NCI-H2196 (cell line): ENCODE data around the gene P3H3.

Experiments used
- DNase-seq: peaks from one replicate; lab custom pipeline; 2025; ENCODE audit not compliant: unreplicated experiment; lab: John Stamatoyannopoulos, UW

The P3H3 gene

DNA sequence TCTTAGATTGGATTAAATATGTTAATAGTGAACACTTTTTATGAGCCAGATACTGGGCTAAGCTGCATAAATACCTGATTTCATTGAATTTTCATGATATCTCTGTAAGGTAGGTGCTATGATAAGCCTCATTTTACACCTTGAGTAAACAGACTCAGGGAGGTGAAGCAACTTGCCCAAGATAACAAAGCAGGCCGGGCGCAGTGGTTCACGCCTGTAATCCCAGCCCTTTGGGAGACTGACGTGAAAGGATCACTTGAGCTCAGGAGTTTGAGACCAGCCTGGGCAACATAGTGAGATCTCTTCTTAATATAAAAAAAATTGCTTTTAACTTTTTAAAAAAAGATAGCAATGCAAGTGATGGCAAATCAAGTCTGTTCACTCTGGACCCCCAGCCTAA lies 13.9 kb downstream of the P3H3 start:
- no peak for DNase-seq

DNA sequence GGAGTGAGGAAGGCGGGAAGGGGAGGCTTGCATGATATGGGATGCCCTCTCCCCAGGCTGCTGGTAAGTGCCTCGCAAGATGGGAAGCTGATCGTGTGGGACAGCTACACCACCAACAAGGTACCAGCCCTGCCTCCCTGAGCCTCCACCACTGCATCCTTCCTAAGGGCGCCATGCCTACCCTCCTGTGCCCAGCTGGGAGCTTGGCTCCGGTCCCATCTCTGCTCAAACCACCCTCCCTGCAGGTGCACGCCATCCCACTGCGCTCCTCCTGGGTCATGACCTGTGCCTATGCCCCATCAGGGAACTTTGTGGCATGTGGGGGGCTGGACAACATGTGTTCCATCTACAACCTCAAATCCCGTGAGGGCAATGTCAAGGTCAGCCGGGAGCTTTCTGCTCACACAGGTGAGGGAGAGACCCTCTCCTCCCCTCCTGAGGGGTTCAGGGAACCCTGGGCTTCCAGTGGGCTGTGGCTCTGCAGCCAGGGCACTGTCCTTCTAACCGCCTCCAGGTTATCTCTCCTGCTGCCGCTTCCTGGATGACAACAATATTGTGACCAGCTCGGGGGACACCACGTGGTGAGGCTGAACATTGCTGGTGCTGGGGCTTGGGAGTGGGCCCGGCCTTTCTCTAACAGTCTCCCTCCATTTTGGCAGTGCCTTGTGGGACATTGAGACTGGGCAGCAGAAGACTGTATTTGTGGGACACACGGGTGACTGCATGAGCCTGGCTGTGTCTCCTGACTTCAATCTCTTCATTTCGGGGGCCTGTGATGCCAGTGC lies 15.1 kb downstream of the P3H3 start:
- no peak for DNase-seq

DNA sequence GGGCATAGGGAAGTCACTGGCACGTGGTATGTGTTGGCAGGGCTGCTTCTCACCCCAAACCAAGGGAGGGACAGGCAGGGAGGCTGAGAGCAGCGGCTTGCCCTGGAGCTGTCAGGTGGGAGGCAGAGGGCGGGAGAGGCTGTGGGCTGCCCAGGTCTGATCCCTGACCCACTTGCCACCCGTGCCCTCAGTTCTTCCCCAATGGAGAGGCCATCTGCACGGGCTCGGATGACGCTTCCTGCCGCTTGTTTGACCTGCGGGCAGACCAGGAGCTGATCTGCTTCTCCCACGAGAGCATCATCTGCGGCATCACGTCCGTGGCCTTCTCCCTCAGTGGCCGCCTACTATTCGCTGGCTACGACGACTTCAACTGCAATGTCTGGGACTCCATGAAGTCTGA lies 17.2 kb downstream of the P3H3 start:
- DNase-seq: no peak

DNA sequence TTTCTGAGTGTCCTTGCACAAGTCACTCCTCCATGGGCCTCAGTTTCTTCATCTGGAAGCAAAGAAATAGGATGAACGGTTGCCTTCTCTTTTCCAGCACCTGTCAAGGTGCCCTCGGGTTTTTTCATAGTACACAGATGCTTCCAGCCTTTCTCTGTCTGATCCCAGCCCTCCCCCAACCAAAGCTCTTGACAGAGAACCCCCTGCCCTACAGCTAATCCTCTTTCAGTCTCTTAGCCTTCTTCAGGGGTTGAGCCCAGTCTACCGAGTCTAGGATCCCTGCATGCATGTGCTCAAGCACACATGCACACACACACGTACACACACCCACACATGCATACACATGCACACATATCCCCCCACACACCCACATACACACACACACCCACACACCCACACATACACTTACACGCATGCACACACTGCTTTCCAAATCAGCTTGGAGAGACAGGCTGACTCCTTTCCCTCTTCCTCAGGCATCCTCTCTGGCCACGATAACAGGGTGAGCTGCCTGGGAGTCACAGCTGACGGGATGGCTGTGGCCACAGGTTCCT lies 18.2 kb downstream of the P3H3 start:
- no peak for DNase-seq

DNA sequence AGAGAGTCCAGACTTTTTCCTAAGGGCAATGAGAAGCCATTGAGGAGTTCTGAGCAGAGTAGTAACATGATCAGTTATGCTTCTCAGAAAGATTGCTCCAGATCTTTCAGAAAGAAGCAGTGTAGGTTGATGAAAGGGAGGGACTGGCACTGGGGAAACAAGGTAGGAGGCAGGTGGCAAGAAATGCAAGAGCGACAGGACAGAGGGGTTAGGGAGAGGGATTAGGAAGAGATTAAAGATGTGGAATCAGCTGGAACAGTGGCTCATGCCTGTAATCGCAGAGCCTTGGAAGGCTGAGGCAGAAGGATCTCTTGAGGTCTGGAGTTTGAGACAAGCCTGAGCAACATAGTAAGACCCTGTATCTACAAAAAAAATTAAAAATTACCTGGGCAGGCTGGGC lies 19.5 kb downstream of the P3H3 start:
- DNase-seq: no peak

GRCh38 chr12:6849427-6849826 lies 21.2 kb downstream of the P3H3 start:
- no peak for DNase-seq

DNA sequence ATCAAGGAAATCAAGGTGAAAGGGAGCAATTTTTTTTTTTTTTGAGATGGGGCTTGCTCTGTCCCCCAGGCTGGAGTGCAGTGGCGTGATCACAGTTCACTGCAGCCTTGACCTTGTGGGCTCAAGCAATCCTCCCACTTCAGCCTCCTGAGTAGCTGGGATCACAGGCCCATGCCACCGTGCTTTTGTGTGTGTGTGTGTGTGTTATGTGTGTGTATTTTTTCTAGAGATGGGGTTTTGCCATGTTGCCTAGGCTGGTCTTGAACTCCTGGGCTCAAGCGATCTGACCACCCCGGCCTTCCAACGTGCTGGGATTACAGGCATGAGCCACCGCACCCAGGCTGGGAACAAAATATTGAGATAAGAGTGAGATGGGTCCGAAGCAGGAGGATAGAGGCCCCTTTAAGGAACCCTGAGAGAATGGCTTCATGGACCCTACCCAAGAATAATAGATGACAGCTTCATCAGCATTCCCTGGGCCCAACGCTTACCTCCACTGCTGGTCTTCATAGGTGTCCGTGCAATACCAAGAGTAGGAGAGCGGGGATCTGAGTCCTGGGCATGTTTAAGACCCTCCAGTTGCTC lies 21.9 kb downstream of the P3H3 start:
- no peak for DNase-seq

DNA sequence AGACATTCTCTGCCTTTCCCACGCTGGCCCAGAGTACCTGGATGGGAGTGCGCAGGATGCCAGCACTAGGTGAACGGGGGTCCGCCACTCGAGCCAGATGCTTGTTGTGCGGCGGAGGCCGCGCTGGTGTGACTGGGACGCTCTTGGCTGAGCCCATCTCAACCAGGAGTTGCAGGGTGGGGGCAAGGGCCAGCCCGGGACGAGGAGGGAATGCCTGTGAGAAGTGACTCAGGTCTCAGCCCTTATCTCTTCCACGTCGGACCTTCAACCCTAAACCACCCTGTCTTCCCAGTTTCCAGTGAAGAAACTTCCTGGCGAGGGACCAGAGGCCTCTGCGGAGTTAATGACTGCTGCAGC lies 22.6 kb downstream of the P3H3 start:
- no peak for DNase-seq

DNA sequence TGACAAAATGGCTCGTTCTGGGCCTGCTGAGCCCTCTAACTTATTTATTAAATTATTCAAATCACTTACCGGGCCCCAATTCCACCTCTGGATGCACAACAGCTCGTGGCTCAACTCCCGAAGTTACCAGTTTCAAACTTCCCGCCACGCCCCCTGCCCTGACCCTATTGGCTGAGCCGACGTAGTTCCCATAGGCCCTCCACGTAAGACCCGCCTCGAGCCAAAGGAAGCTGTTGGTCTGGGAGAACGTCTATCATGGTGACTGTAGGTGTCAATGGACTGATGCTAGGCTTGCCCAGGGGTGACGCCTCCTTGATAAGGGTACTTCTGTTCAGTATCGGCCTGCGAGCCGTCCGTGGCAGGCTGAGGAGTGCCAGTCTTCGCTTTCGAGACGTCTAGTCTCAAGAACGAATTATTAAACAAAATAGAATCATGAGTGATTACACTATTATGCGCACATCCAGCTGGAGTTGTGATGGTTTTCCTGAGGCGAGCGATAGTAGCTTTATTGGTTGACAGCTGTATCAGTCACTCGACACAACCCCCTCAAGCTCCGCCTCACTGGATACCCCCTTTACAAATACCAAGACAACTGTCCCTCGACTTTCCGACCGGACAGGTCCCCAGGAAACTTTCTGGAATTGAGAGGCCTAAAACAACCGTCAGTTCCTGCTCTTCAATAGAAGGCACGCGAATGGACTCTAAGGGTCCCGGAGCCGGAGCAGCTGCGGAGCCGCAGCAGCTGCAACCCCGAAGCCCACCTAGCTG lies 23.1 kb downstream of the P3H3 start, which contains the start of gene CDCA3:
CDCA3 (minus strand) TSS at position 134 of the 768 bp plus-strand sequence. CDS start 334 bp downstream, outside the sequence.
- DNase-seq: peak; percentile 88

DNA sequence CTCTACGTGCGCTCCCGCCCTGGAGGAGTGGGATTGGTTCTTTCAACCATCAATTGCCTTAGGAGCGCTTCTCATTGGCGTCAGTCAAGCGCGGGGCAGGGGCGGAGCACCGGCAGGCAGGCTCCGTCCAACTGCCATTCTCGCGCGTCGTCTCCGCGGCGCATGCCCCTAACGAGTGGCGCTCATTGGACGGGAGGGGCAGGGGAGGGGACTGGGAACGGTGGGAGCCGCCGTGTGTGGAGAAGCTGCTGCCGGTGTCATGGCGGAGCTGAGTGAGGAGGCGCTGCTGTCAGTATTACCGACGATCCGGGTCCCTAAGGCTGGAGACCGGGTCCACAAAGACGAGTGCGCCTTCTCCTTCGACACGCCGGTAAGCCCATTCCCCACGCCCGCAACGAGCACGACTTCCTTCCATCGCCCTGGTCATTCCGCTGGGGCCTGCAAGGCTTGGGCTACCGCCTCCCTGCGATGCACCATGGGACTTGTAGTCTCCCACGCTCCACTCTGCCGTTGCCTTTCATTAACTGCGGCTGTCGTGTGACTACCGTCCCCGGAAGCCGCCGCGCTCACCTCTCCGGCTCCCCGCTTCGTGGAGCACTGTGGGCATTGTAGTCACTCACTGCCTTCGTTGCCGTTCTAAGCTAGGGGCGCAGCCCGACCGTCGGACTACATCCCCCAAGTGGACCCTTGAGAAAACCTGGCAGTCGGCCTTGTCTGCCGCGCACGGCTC lies 23.9 kb downstream of the P3H3 start, which contains the start of gene USP5:
USP5 (plus strand) TSS at position 230 of the 730 bp plus-strand sequence; CDS start at position 260, 30 bp downstream.
- peak; percentile 93 for DNase-seq

DNA sequence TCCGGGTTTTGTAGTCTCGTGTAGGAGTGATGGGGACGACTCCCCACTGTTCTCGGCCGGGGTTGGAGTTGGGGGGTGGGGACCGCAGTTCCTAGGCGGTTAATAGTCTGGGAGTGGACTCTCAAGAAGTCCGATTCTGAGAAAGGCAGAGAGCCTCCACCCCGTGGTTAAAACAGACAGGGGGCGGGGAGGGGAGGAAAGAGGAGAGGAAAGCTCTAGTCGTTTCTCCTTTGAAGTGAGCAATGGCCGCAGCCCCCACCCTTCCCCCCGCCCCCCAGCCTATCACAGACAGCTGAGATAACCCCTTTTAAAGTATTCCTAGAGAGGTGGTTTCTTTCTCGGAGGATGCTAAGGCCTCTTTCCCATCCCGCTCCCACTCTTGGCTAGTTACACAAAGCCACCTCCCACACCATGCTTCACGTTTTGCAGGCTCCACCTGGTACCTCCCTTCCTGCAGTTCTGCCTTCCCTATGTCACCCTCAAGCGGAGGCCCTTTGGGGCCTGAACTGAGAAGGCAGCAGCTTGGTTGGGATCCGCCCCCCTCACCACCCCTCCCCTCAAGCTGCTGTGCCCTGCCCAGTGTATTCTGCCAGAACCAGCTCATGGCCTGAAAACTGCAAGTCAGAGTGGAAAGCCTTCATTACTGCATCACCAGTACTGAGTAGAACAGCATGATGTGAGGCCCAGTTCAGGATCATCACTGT lies 24.6 kb downstream of the P3H3 start:
- peak; percentile 13 for DNase-seq

- no peak for DNase-seq
Measured at GRCh38 chr12:6853626-6854025, 25.4 kb downstream of the P3H3 start.

GRCh38 chr12:6854036-6854435 lies 25.8 kb downstream of the P3H3 start:
- DNase-seq: no peak

DNA sequence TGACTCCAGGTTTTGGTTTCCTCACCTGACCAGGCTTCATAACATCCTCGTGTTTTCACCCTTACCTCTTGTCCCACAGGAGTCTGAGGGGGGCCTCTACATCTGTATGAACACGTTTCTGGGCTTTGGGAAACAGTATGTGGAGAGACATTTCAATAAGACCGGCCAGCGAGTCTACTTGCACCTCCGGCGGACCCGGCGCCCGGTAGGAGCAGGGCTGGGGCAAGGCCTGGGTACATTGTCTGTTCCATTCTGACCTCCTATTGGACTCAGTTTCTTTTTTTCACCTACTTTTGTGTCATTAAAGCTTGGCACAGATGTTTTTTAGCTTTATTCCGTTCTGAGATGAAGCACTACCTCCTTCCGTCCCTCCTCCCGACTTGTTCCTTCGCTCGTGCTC lies 27.1 kb downstream of the P3H3 start:
- no peak for DNase-seq

DNA sequence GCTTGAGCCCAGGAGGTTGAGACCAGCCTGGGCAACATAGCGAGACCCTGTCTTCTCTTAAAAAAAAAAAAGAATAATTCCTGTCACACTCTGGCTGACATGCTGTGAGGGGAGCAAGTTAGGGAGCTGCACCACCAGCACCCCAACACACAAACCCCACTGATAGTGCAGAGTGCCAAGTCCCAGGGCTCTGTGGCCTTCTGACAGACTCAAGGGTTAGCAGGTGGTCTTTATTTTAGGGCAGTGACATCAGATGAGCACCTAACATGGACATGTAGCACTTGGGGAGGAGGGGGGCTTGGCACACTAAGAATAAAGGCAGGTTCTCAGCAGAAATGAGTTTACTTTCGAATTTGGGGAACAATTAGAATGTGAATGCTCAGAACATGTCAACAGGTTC lies 30.6 kb downstream of the P3H3 start:
- no peak for DNase-seq

- no peak for DNase-seq
Measured at GRCh38 chr12:6860116-6860515, 31.9 kb downstream of the P3H3 start.

- DNase-seq: no peak
Measured at GRCh38 chr12:6860942-6861341, 32.7 kb downstream of the P3H3 start.

- DNase-seq: no peak
Measured at GRCh38 chr12:6861391-6861790, 33.2 kb downstream of the P3H3 start.

DNA sequence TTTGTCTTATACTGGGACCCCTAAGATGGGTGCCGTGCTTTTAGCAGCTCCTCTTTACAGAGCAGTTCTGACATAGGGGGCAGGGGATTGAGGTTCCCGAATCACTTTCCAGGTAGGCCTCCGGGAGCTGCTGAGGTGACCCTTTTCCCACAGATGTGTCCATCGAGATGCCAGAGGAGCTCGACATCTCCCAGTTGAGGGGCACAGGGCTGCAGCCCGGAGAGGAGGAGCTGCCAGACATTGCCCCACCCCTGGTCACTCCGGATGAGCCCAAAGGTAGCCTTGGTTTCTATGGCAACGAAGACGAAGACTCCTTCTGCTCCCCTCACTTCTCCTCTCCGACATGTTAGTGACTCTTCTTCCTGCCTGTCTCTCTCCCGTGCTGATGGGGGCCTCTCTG lies 34.8 kb downstream of the P3H3 start:
- DNase-seq: no peak

DNA sequence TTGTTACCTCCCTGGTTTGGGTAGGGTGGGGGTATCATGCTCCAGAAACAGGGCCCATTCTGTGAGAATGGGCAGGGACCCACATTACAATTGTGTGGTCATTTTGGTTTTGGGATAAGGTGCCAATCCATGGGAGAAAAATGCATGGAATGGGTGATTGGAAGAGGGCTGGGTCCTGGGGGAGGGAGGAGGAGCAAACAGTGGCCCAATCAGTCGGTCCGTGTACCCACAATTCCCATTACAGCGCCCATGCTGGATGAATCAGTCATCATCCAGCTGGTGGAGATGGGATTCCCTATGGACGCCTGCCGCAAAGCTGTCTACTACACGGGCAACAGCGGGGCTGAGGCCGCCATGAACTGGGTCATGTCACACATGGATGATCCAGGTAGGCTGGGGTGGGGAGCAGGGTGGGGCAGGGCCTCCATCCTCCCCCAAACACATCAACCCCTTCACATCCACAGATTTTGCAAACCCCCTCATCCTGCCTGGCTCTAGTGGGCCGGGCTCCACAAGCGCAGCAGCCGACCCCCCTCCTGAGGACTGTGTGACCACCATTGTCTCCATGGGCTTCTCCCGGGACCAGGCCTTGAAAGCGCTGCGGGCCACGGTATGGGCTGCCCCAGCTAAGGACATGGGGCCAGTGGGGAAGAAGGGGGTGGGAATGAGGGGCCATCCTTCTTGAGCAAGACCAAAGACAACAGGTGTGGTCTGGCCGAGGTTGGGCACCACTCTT lies 35.5 kb downstream of the P3H3 start:
- DNase-seq: no peak
